HepG2 (cell line): Measurements from ENCODE around the gene MICAL3. TPM values are rescaled to one million over a fixed set of nuclear protein-coding genes. Genes with fewer than 3 reads are reported as not detected.

Source experiments
- CREM ChIP-seq, 2 experiments: sonication (generic) in 1 of 2; formaldehyde crosslinking in 1 of 2; IDR thresholded peaks; 2 replicates each; pipeline versions ENCODE4 v1.4.0 to v1.6.1; 2016 to 2020; ENCODE audit warnings: antibody characterized with exemption in 1 of 2, mild to moderate bottlenecking in 1 of 2, missing genetic modification reagents in 1 of 2
- FOXP1 ChIP-seq, 2 experiments: fragments of 450-650 bp in 1 of 2; IDR thresholded peaks; 2 replicates each; pipeline ENCODE4 v1.6.1; 2017 to 2018; ENCODE audit warnings: antibody characterized with exemption in 1 of 2
- HOXA3 ChIP-seq: sonication (generic); formaldehyde crosslinking; IDR thresholded peaks from 2 replicates; pipeline ENCODE4 v1.5.0; 2020; ENCODE audit warnings: missing genetic modification reagents
- TGIF2 ChIP-seq: IDR thresholded peaks from 2 replicates; pipeline ENCODE4 v1.6.1; 2016; ENCODE audit warnings: control low read depth, missing compliant biosample characterization
- ZNF468 ChIP-seq: sonication (generic); formaldehyde crosslinking; IDR thresholded peaks from 2 replicates; pipeline ENCODE4 v1.8.0; 2022; ENCODE audit warnings: mild to moderate bottlenecking, moderate library complexity, missing genetic modification reagents
- ZNF75D ChIP-seq: sonication (generic); formaldehyde crosslinking; IDR thresholded peaks from 2 replicates; pipeline ENCODE4 v1.8.1; 2023; ENCODE audit warnings: missing genetic modification reagents, mild to moderate bottlenecking, borderline replicate concordance
- ZNF878 ChIP-seq: sonication (generic); formaldehyde crosslinking; IDR thresholded peaks from 2 replicates; pipeline ENCODE4 v1.8.1; 2023; ENCODE audit warnings: mild to moderate bottlenecking, missing genetic modification reagents, moderate library complexity
- polyA plus RNA-seq, 8 experiments: library from polyadenylated mRNA; depleted of rRNA in 3 of 8; stranded (reverse) in 7 of 8; unstranded in 1 of 8; fragments of >200 nt; fragmentation: Illumina TruSeq in 4 of 8; extraction: Trizol in 4 of 8; gene quantifications; 2 replicates each; pipeline versions ENCODE4 v1.2.1 to v1.2.3, GENCODE V29; 2011 to 2016; ENCODE audit warnings: low read depth in 4 of 8, missing spikeins in 1 of 8, mixed read lengths in 1 of 8; ENCODE audit not compliant: insufficient read depth in 1 of 8
- total RNA-seq, 5 experiments: library from RNA; depleted of rRNA; stranded (reverse); fragments of >200 nt; fragmentation: Illumina TruSeq; extraction: Trizol; gene quantifications; 2 replicates each; pipeline ENCODE4 v1.2.3, GENCODE V29; 2016; ENCODE audit warnings: low read depth in 1 of 5
- TF ChIP-seq, protein P1 (sequence below): sonication (generic); formaldehyde crosslinking; IDR thresholded peaks from 2 replicates; pipeline ENCODE4 v1.5.1; 2020; ENCODE audit warnings: mild to moderate bottlenecking, missing genetic modification reagents, moderate library complexity
- TF ChIP-seq, protein P2 (sequence below): sonication (generic); formaldehyde crosslinking; IDR thresholded peaks from 2 replicates; pipeline ENCODE4 v1.4.0; 2020; ENCODE audit warnings: missing genetic modification reagents
- TF ChIP-seq, protein P3 (sequence below): sonication (generic); formaldehyde crosslinking; IDR thresholded peaks from 2 replicates; pipeline ENCODE4 v1.5.1; 2020; ENCODE audit warnings: missing genetic modification reagents, mild to moderate bottlenecking, borderline replicate concordance
- TF ChIP-seq, protein P4 (sequence below): sonication (generic); formaldehyde crosslinking; IDR thresholded peaks from 2 replicates; pipeline ENCODE4 v1.5.1; 2020; ENCODE audit warnings: missing genetic modification reagents, mild to moderate bottlenecking, borderline replicate concordance

Gene MICAL3
- total and polyA plus RNA-seq, 2 of the 13 experiments (the other 11 are each of a cell fraction or from before 2014, with no cell fraction given), result 5.3 to 12.5 TPM

DNA sequence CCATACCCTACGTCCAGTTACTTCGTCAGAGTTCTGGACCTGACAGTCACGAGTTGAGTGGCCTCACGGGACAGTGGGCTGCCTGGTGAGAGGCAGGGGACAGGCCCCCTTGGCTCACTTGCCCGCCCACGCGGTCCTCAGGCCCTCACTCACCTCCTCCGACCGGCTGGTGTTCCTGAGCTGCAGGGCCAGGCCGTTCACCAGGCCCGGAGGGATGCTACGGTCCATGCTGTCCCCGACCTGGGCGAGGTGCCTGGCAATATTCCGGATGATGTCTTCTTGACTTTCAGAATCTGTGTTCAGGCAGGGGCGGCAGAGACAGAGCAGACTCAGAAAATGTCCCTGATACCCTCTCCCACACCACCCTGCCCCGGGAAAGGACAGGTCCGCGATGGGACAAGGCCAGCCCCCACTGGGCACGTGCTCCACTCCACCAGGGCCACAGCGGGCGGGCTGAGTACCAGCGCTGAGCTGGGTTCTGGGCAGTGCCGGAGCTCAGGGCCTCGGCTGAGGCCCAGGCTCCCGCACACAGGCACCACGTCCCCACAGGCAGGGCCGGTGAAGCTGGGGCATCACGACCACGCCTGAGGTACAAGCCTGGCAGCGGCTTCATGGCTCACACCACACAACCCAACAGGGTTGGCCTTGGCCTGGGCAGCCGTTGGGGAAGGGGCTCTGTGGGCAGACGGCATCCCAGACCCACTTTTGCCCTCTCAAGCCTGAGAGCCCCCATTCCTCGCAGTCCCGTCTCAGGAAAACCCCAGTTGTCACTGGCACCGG, 285.0 kb downstream of the MICAL3 start (continued):
- TF ChIP-seq, protein P1, sequence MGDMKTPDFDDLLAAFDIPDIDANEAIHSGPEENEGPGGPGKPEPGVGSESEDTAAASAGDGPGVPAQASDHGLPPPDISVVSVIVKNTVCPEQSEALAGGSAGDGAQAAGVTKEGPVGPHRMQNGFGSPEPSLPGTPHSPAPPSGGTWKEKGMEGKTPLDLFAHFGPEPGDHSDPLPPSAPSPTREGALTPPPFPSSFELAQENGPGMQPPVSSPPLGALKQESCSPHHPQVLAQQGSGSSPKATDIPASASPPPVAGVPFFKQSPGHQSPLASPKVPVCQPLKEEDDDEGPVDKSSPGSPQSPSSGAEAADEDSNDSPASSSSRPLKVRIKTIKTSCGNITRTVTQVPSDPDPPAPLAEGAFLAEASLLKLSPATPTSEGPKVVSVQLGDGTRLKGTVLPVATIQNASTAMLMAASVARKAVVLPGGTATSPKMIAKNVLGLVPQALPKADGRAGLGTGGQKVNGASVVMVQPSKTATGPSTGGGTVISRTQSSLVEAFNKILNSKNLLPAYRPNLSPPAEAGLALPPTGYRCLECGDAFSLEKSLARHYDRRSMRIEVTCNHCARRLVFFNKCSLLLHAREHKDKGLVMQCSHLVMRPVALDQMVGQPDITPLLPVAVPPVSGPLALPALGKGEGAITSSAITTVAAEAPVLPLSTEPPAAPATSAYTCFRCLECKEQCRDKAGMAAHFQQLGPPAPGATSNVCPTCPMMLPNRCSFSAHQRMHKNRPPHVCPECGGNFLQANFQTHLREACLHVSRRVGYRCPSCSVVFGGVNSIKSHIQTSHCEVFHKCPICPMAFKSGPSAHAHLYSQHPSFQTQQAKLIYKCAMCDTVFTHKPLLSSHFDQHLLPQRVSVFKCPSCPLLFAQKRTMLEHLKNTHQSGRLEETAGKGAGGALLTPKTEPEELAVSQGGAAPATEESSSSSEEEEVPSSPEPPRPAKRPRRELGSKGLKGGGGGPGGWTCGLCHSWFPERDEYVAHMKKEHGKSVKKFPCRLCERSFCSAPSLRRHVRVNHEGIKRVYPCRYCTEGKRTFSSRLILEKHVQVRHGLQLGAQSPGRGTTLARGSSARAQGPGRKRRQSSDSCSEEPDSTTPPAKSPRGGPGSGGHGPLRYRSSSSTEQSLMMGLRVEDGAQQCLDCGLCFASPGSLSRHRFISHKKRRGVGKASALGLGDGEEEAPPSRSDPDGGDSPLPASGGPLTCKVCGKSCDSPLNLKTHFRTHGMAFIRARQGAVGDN (CRISPR knock-in tag), result no peak
- TF ChIP-seq ZNF878, result no peak
- no peak for TF ChIP-seq FOXP1 (IDR thresholded peaks at IDR 0.05)
- no peak for TF ChIP-seq FOXP1 (CRISPR knock-in tag; IDR thresholded peaks at IDR 0.05)
- TF ChIP-seq, protein P2, sequence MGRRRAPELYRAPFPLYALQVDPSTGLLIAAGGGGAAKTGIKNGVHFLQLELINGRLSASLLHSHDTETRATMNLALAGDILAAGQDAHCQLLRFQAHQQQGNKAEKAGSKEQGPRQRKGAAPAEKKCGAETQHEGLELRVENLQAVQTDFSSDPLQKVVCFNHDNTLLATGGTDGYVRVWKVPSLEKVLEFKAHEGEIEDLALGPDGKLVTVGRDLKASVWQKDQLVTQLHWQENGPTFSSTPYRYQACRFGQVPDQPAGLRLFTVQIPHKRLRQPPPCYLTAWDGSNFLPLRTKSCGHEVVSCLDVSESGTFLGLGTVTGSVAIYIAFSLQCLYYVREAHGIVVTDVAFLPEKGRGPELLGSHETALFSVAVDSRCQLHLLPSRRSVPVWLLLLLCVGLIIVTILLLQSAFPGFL (CRISPR knock-in tag), result no peak
- no peak for TF ChIP-seq TGIF2
- TF ChIP-seq, protein P3, sequence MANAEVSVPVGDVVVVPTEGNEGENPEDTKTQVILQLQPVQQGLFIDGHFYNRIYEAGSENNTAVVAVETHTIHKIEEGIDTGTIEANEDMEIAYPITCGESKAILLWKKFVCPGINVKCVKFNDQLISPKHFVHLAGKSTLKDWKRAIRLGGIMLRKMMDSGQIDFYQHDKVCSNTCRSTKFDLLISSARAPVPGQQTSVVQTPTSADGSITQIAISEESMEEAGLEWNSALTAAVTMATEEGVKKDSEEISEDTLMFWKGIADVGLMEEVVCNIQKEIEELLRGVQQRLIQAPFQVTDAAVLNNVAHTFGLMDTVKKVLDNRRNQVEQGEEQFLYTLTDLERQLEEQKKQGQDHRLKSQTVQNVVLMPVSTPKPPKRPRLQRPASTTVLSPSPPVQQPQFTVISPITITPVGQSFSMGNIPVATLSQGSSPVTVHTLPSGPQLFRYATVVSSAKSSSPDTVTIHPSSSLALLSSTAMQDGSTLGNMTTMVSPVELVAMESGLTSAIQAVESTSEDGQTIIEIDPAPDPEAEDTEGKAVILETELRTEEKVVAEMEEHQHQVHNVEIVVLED, result no peak
- TF ChIP-seq, protein P4, sequence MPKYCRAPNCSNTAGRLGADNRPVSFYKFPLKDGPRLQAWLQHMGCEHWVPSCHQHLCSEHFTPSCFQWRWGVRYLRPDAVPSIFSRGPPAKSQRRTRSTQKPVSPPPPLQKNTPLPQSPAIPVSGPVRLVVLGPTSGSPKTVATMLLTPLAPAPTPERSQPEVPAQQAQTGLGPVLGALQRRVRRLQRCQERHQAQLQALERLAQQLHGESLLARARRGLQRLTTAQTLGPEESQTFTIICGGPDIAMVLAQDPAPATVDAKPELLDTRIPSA, result no peak
- TF ChIP-seq ZNF75D (CRISPR knock-in tag), result no peak
- no peak for TF ChIP-seq HOXA3 (CRISPR knock-in tag)
- TF ChIP-seq CREM (IDR thresholded peaks at IDR 0.05), result no peak
- TF ChIP-seq CREM (CRISPR knock-in tag; IDR thresholded peaks at IDR 0.05), result no peak
- TF ChIP-seq ZNF468 (CRISPR knock-in tag), result no peak
